ENCODE data around the gene MYO9B.

The MYO9B gene

DNA sequence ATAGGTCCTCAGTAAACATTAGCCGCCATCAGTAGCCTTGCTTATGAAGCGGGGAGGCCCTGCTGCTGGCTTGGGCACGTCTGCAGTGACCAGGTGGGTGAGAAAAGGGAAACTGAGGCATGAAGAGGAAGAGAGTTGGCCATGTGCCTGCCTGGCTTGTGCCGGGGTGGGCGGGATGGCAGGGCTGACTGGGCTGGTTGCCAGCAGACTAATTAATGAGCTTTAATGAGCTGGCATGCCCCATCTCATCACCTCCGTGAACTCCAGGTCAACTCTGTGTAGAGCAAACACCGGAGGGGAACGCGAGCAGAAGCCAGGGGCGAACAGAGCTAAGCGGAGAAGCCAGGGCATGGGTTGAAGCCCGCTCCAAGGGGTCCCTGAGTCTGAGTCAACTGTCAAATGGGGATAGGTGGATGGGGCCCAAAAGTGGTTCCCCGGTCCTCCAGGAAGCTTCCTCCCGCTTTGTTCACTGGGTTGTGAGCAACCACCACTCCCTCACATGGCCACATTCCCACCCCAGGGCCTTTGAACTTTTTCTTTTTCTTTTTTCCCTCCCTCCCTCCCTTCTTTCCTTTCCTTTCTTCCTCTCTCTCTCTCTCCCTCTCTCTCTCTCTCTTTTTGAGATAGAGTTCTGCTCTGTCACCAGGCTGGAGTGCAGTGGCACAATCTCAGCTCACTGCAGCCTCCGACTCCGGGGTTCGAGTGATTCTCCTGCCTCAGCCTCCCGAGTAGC, 161.4 kb downstream of the MYO9B start:
- peaks cover 80% of the 10 kb centered on the region for H3K36me3 ChIP-seq
- peak overlapping the region; percentile 72 for H3K27ac ChIP-seq
- TF ChIP-seq, protein P1, sequence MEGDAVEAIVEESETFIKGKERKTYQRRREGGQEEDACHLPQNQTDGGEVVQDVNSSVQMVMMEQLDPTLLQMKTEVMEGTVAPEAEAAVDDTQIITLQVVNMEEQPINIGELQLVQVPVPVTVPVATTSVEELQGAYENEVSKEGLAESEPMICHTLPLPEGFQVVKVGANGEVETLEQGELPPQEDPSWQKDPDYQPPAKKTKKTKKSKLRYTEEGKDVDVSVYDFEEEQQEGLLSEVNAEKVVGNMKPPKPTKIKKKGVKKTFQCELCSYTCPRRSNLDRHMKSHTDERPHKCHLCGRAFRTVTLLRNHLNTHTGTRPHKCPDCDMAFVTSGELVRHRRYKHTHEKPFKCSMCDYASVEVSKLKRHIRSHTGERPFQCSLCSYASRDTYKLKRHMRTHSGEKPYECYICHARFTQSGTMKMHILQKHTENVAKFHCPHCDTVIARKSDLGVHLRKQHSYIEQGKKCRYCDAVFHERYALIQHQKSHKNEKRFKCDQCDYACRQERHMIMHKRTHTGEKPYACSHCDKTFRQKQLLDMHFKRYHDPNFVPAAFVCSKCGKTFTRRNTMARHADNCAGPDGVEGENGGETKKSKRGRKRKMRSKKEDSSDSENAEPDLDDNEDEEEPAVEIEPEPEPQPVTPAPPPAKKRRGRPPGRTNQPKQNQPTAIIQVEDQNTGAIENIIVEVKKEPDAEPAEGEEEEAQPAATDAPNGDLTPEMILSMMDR (IDR thresholded peaks at IDR 0.05; ENCODE audit: low read depth, low read length), result no peak
- no peaks in the 10 kb centered on the region for H3K9me3 ChIP-seq (ENCODE audit: severe bottlenecking)
- H3K4me3 ChIP-seq (ENCODE audit: low read depth, low read length), result no peak overlapping the region
- DNase-seq, result no peak
- H3K27me3 ChIP-seq (ENCODE audit: insufficient read depth, low read depth, severe bottlenecking), result no peaks in the 10 kb centered on the region

DNA sequence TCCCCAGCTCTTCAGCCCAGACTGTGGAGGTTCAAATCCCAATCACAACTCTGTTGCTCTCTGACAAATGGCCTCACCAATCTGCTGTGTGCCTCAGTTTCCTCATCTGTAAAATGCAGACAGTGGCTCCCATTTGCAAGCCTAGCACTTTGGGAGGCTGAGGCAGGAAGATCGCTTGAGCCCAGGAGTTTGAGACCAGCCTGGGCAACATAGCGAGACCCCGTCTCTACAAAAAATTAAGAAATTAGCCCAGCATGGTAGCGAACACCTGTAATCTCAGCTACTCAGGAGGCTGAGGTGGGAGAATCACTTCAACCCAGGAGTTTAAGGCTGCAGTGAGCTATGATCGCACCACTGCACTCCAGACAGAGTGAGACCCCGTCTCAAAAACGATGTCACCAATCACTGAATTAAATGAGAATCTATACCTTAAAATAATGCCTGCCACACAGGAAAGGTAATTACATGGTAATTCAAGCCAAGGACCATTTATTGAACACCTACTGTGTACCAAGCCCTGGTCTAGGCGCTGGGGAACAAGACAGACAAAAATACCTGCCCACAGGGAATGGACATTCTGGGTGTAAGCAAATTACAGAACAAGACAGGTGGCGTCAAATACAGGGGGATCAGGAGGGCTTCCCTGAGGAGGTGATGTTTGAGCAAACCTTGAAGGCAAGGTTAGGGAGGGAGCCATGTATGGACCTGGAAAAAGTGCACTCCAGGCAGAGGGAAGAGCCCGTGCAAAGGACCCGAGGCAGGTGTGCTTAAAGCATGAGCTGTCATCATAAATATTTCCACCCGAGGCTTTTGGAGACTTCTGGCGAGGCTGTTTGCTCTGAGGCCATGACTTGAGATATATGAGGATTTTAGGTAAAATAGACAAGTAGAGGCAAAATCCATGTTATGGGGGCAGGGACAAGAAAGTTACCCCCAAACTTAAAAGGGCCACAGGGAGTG, 162.4 kb downstream of the MYO9B start:
- no peak for DNase-seq
- H3K9me3 ChIP-seq (ENCODE audit: severe bottlenecking), result no peaks in the 10 kb centered on the region
- H3K27me3 ChIP-seq (ENCODE audit: insufficient read depth, low read depth, severe bottlenecking), result no peaks in the 10 kb centered on the region
- H3K27ac ChIP-seq, result peak overlapping the region; percentile 89
- TF ChIP-seq, protein P1 (IDR thresholded peaks at IDR 0.05; ENCODE audit: low read depth, low read length), result no peak
- H3K4me3 ChIP-seq (ENCODE audit: low read depth, low read length), result no peak overlapping the region
- H3K36me3 ChIP-seq, result peaks cover 72% of the 10 kb centered on the region

DNA sequence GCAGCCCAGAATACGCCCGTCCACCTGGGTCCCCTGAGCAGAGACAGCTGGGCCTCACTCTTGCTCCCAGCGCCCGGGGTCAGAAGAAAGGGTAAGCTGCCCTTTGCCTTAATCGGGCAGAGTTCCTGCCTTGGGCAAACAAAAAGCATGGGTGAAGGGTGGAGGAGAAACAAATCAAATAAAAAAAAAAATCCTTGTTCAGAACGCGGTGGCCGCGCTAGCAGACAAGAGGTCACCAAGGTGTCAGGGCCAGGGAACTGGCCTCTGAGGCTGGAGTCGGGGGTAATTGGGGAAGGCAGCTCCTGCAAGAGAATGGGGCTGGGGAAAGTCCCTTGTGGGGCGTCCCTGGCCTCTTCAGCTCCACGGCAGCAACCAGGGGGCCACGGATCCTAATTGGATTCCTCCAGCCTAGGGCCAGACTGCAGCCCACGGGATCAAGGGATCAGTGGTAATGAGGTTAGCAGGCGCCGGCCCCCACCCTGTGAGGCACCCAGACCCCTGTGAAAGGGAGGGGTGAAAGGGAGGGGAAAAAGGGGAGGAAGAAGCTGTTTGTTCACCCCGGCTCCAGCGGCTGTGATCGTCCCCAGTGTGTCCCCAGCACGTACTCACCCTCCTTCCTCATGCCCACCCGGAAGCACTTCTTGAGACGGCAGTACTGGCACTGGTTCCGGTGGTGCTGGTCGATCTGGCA, 164.6 kb downstream of the MYO9B start:
- DNase-seq, result peak; percentile 93
- H3K27ac ChIP-seq, result peak overlapping the region; percentile 89

DNA sequence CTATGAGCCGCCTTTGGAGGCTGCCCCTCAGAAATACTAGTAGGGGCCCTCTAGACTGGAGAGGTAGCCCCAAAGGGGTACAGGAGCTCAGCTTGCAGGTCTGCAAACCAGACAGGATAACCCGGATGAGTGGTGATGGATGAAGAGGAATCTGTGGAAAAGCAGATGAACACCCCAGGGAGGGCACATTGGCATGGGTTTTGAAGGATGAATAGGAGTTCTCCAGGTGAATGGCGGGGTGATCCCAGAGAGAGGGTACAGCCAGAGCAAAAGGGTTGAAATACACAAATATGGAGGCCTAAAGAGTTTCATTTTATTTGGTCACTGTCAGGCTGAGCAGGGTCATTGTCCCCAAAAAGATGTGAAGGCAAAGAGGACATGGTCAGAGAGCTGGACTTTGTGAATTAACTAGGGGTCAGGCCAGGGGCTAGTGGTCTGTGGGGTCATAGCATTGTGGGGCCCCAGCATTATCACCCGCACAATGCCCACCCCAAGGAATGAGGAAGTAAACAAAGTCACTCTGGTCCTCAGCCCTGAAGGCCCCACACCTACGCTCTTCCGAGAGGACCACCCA, 165.3 kb downstream of the MYO9B start:
- DNase-seq, result no peak
- Histone ChIP-seq H3K4me3 (ENCODE audit: low read depth, low read length) (peak overlapping the region; percentile 21), H3K9me3 (ENCODE audit: severe bottlenecking) (no peaks in the 10 kb centered on the region), H3K27ac (peak overlapping the region; percentile 89), H3K27me3 (ENCODE audit: insufficient read depth, low read depth, severe bottlenecking) (no peaks in the 10 kb centered on the region), H3K36me3 (peaks cover 57% of the 10 kb centered on the region)
- TF ChIP-seq, protein P1 (IDR thresholded peaks at IDR 0.05; ENCODE audit: low read depth, low read length), result no peak

More for the DNA sequence above, 164.6 kb downstream of the MYO9B start:
- H3K36me3 ChIP-seq, result peaks cover 63% of the 10 kb centered on the region
- no peaks in the 10 kb centered on the region for H3K27me3 ChIP-seq (ENCODE audit: insufficient read depth, low read depth, severe bottlenecking)
- TF ChIP-seq, protein P1 (IDR thresholded peaks at IDR 0.05; ENCODE audit: low read depth, low read length), result no peak
- peak overlapping the region; percentile 21 for H3K4me3 ChIP-seq (ENCODE audit: low read depth, low read length)
- no peaks in the 10 kb centered on the region for H3K9me3 ChIP-seq (ENCODE audit: severe bottlenecking)

DNA sequence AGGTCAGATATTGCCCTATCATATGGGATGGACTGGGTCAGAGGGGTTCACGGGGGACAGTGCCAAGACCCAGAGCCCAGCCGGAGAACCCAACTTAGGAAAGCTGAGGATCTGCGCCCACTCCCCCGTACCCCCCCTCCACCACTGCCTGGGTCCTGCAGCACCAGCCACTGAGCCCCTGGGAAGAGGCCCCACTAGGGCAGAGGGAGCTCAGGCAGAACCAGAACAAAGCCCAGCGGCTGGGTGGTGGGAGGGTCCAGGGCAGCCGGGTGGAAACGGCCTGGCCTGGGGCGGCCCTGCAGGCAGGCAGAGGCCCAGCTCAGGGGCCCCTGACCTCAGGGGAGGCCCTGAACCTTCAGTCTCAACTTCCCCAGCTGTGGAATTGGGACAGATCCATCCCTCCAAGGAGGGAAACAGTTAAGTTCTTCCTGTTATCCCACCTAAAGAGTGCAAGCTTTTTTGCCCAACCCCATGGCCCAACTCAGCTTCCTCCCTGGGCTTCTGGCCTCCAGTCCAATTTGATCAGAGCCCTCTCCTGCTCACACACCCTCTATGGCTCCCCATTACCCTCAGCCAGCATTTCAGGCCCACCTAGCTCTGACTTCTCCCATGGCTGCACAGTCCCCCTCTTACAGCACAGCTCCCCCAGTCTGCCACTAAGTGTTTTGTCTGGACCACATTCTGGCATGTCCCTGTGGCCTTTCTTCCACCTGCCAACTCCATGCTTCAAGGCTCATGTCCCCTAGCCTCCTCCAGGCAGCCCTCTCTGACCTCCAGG, 167.0 kb downstream of the MYO9B start:
- Histone ChIP-seq H3K27ac (peak overlapping the region; percentile 89), H3K36me3 (peaks cover 46% of the 10 kb centered on the region), H3K4me3 (ENCODE audit: low read depth, low read length) (peak overlapping the region; percentile 72), H3K27me3 (ENCODE audit: insufficient read depth, low read depth, severe bottlenecking) (no peaks in the 10 kb centered on the region), H3K9me3 (ENCODE audit: severe bottlenecking) (no peaks in the 10 kb centered on the region)
- TF ChIP-seq, protein P1 (IDR thresholded peaks at IDR 0.05; ENCODE audit: low read depth, low read length), result no peak
- DNase-seq, result no peak

Measured in WERI-Rb-1 (cell line).